Endothelial cell of umbilical vein (primary cell): Measurements from ENCODE around the gene SAMD10. TPM values are rescaled to one million over a fixed set of nuclear protein-coding genes. Genes with fewer than 3 reads are reported as not detected.

Experiments
- BruUV-seq: library from RNA; stranded (reverse); fragments of 400-500 nt; replicated peaks from 2 replicates; lab custom pipeline; 2021; lab: Mats Ljungman, UMichigan
- CTCF ChIA-PET: fragments of 300-600, 350-600 bp; sonication (Branson Sonifier 250); formaldehyde crosslinking; loops from one replicate; lab custom pipeline; 2021; ENCODE audit warnings: antibody characterized with exemption, inconsistent platforms; lab: Charles Lee
- POLR2A ChIA-PET: fragments of 300-600, 350-600 bp; sonication (Branson Sonifier 250); formaldehyde crosslinking; loops from one replicate; lab custom pipeline; 2021; ENCODE audit warnings: antibody characterized with exemption, inconsistent platforms; lab: Charles Lee
- DNase-seq: peaks from one replicate; pipeline ENCODE4 v3.0.0-alpha.2; 2011; ENCODE audit warnings: low read depth, low spot score
- FAIRE-seq: peaks from 2 replicates; lab custom pipeline; 2011; peaks lifted over from hg19 to GRCh38; lab: Jason Lieb, UNC
- H2AFZ ChIP-seq: 2 replicates; pipeline ENCODE4 v1.6.0; 2012; ENCODE audit warnings: low read depth, low read length, control low read depth, inconsistent platforms
- H3K27ac ChIP-seq: 2 replicates; pipeline ENCODE4 v1.5.1; 2011; ENCODE audit warnings: low read depth, mild to moderate bottlenecking, control low read depth, low read length, moderate library complexity; ENCODE audit not compliant: insufficient read depth
- H3K27me3 ChIP-seq, 2 experiments: 2 replicates each; pipeline versions ENCODE4 v1.6.0 to v1.6.1; 2011; ENCODE audit warnings: low read length in 2 of 2, mixed read lengths in 1 of 2; ENCODE audit not compliant: control insufficient read depth in 2 of 2, insufficient read depth in 2 of 2
- H3K36me3 ChIP-seq, 2 experiments: 2 replicates in 1 of 2; 3 replicates in 1 of 2; pipeline ENCODE4 v1.5.1; 2011; ENCODE audit warnings: low read length in 2 of 2, mild to moderate bottlenecking in 1 of 2, moderate library complexity in 1 of 2; ENCODE audit not compliant: control insufficient read depth in 2 of 2, insufficient read depth in 2 of 2; ENCODE audit errors: extremely low read depth in 1 of 2
- H3K4me1 ChIP-seq: 3 replicates; pipeline ENCODE4 v1.5.1; 2011; ENCODE audit warnings: mild to moderate bottlenecking, low read length; ENCODE audit not compliant: control insufficient read depth, insufficient read depth; ENCODE audit errors: extremely low read depth
- H3K4me2 ChIP-seq: 2 replicates; pipeline ENCODE4 v1.6.1; 2011; ENCODE audit warnings: low read length, control low read depth, mixed read lengths; ENCODE audit not compliant: insufficient read depth
- H3K4me3 ChIP-seq, 3 experiments: fragments of 200-600 bp in 1 of 3; sonication (generic), shearing (Covaris generic) in 1 of 3; replicated peaks in 1 of 3; 2 replicates each; pipeline ENCODE4 v1.5.1; 2011 to 2016; ENCODE audit warnings: control low read depth in 3 of 3, low read length in 3 of 3, mild to moderate bottlenecking in 2 of 3, inconsistent platforms in 1 of 3, low read depth in 1 of 3, moderate library complexity in 1 of 3; ENCODE audit not compliant: insufficient read depth in 1 of 3
- H3K79me2 ChIP-seq: 2 replicates; pipeline ENCODE4 v1.6.0; 2012; ENCODE audit warnings: low read length, inconsistent platforms; ENCODE audit not compliant: control insufficient read depth, insufficient read depth
- H3K9ac ChIP-seq: replicated peaks from 2 replicates; pipeline ENCODE3; 2011; ENCODE audit warnings: low read length, control low read depth; ENCODE audit not compliant: insufficient read depth; ENCODE audit errors: extremely low read depth
- H3K9me1 ChIP-seq: replicated peaks from 3 replicates; pipeline ENCODE4 v1.6.0; 2011; ENCODE audit warnings: mild to moderate bottlenecking, low read length; ENCODE audit not compliant: control insufficient read depth, insufficient read depth; ENCODE audit errors: extremely low read depth
- H3K9me3 ChIP-seq: replicated peaks from 2 replicates; pipeline ENCODE4 v1.5.1; 2012; ENCODE audit warnings: low read length, inconsistent platforms; ENCODE audit not compliant: control insufficient read depth, insufficient read depth
- H4K20me1 ChIP-seq: replicated peaks from 2 replicates; pipeline ENCODE3; 2011; ENCODE audit warnings: mild to moderate bottlenecking, low read length; ENCODE audit not compliant: control insufficient read depth, insufficient read depth; ENCODE audit errors: extremely low read depth
- CTCF ChIP-seq, 2 donors: IDR thresholded peaks; 1 replicate in 1 of 2; 2 replicates in 1 of 2; pipeline ENCODE4 v1.5.1; 2011; ENCODE audit warnings: low read length in 2 of 2, mild to moderate bottlenecking in 2 of 2, moderate library complexity in 2 of 2, control low read depth in 1 of 2, inconsistent platforms in 1 of 2, low read depth in 1 of 2; ENCODE audit not compliant: insufficient read depth in 1 of 2; ENCODE audit errors: extremely low read depth in 1 of 2
- EZH2 ChIP-seq: IDR thresholded peaks from 2 replicates; pipeline ENCODE4 v1.6.1; 2012; ENCODE audit warnings: borderline replicate concordance, low read depth, mild to moderate bottlenecking, moderate library complexity, low read length, inconsistent platforms; ENCODE audit not compliant: severe bottlenecking
- FOS ChIP-seq: IDR thresholded peaks from 2 replicates; pipeline ENCODE4 v1.6.1; 2011; ENCODE audit warnings: mild to moderate bottlenecking, low read length, moderate library complexity, borderline replicate concordance; ENCODE audit not compliant: insufficient read depth
- GATA2 ChIP-seq: IDR thresholded peaks from 2 replicates; pipeline ENCODE4 v1.7.0; 2011; ENCODE audit warnings: low read depth, mild to moderate bottlenecking, moderate library complexity, mixed read lengths, low read length; ENCODE audit not compliant: insufficient read length, insufficient read depth
- JUN ChIP-seq: IDR thresholded peaks from 2 replicates; pipeline ENCODE4 v1.6.1; 2011; ENCODE audit warnings: borderline replicate concordance, low read depth; ENCODE audit not compliant: insufficient read length, insufficient read depth
- MAX ChIP-seq: IDR thresholded peaks from 2 replicates; pipeline ENCODE4 v1.6.1; 2011; ENCODE audit not compliant: insufficient read depth, insufficient read length
- MYC ChIP-seq: IDR thresholded peaks from one replicate; pipeline ENCODE4 v1.6.1; 2011; ENCODE audit warnings: mild to moderate bottlenecking, low read depth, low read length
- POLR2A ChIP-seq: IDR thresholded peaks from 2 replicates; pipeline ENCODE4 v1.6.1; 2012; ENCODE audit warnings: low read depth, mild to moderate bottlenecking, control low read depth, low read length
- POLR2AphosphoS5 ChIP-seq: IDR thresholded peaks from 2 replicates; pipeline ENCODE4 v1.6.1; 2012; ENCODE audit warnings: low read depth, mild to moderate bottlenecking, control low read depth, low read length, moderate library complexity; ENCODE audit not compliant: insufficient read depth
- dilution Hi-C: fragments of 300-500 bp; cut with MboI; formaldehyde crosslinking; loops from one replicate; pipeline ENCODE4 v1.15.0; 2019; ENCODE audit warnings: low sequenced_read_pairs; ENCODE audit not compliant: extremely low pct_ligation_motif_present
- intact Hi-C: fragments of 100-400 bp; cut with micrococcal nuclease; formaldehyde crosslinking; loops from one replicate; pipeline ENCODE4 v1.10.0; 2022
- polyA plus RNA-seq, 4 experiments: library from polyadenylated mRNA; depleted of rRNA in 3 of 4; stranded (reverse) in 3 of 4; unstranded in 1 of 4; fragments of >200 nt; gene quantifications; 2 replicates each; pipeline versions ENCODE4 v1.2.1 to v1.2.3, GENCODE V29; 2011 to 2012; ENCODE audit warnings: missing spikeins in 1 of 4
- total RNA-seq: library from RNA; stranded (reverse); gene quantifications from 2 replicates; pipeline ENCODE4 v1.2.3, GENCODE V29; 2021

SAMD10 gene
- total and polyA plus RNA-seq, 2 donors (not counting 3 experiments of a cell fraction or from before 2014, with no cell fraction given), result 4.7 to 5.3 TPM

- ChIA-PET POLR2A (interaction anchor here (0.7 kb wide), 1 partner anchor 34 kb away, joined by 4 read pairs; no protein-coding TSS in a partner anchor), CTCF (interaction anchor here (1.4 kb wide), 1 partner anchor 34 kb away, joined by 4 read pairs; no protein-coding TSS in a partner anchor)
- peaks cover under 1% of the 10 kb centered on the region for H4K20me1 ChIP-seq
- intact Hi-C loops, result no loop called here
- H3K27ac ChIP-seq, result no peak overlapping the region
- peaks cover 11% of the 10 kb centered on the region for H3K79me2 ChIP-seq
- no peak overlapping the region for H3K9ac ChIP-seq
- H3K9me3 ChIP-seq, result no peaks in the 10 kb centered on the region
- no peak overlapping the region for H2AFZ ChIP-seq
- TSS peak; percentile 10 for BruUV-seq
- no peak overlapping the region for H3K4me2 ChIP-seq
- TF ChIP-seq POLR2AphosphoS5, result no peak
- no peak for TF ChIP-seq POLR2A
- no peak for TF ChIP-seq EZH2
- no peak for TF ChIP-seq JUN
- no peak for TF ChIP-seq MAX
- no peak for TF ChIP-seq CTCF (IDR thresholded peaks at IDR 0.05; ENCODE audit: extremely low read depth in 1 of 2, insufficient read depth in 1 of 2, low read depth in 1 of 2, low read length in 2 of 2)
- no peak for TF ChIP-seq FOS
- no peak for TF ChIP-seq MYC
- TF ChIP-seq GATA2, result no peak
- H3K9me1 ChIP-seq, result no peaks in the 10 kb centered on the region
- no peak for FAIRE-seq
- peaks cover 8 to 39% of the 10 kb centered on the region in 2 experiments for H3K36me3 ChIP-seq
- DNase-seq, result no peak
- dilution Hi-C loops, result no loop called here
- no peak overlapping the region for H3K4me3 ChIP-seq
- peaks cover 14% of the 10 kb centered on the region for H3K4me1 ChIP-seq
- H3K27me3 ChIP-seq, result no peaks in the 10 kb centered on the region
These were observed 39.4 kb downstream of the SAMD10 start for GRCh38 chr20:63940071-63940471.
